GM19397 (cell line): ENCODE results near the gene MDM1.
A peak's percentile ranks its signal among the peaks of the same experiment; 100 is the strongest.

Experiments used
- ATAC-seq: cut with Tn5 transposase; IDR thresholded peaks from one replicate; pipeline ENCODE4 v1.9.1; 2021; ENCODE audit warnings: mild to moderate bottlenecking, moderate library complexity; ENCODE audit not compliant: unreplicated experiment

MDM1 gene

DNA sequence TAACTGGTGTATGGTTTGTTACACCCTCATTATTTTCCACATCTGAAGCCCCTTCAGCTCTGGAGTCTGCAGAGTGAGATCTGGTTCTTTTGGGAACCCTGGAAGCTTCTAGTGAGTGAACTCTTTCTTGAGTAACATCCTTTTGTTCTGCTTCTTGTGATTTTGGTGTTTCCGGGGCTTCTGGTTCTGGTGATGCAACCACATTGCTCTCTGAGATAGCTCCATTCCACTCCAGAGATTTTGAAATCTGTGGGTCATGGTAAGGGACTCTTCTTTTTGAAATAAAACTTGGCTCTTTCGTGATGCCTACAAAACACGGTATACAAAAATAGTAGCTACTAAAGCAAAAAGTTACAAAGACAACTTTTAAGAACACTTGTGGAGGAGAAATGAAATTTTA, 5.4 kb downstream of the MDM1 start:
- no peak for ATAC-seq

- ATAC-seq = no peak
Measured at GRCh38 chr12:68325966-68326365, 6.2 kb downstream of the MDM1 start.

- no peak for ATAC-seq
Measured at GRCh38 chr12:68324531-68324930, 7.6 kb downstream of the MDM1 start.

- ATAC-seq = no peak
Measured at GRCh38 chr12:68321140-68321539, 11.0 kb downstream of the MDM1 start.

DNA sequence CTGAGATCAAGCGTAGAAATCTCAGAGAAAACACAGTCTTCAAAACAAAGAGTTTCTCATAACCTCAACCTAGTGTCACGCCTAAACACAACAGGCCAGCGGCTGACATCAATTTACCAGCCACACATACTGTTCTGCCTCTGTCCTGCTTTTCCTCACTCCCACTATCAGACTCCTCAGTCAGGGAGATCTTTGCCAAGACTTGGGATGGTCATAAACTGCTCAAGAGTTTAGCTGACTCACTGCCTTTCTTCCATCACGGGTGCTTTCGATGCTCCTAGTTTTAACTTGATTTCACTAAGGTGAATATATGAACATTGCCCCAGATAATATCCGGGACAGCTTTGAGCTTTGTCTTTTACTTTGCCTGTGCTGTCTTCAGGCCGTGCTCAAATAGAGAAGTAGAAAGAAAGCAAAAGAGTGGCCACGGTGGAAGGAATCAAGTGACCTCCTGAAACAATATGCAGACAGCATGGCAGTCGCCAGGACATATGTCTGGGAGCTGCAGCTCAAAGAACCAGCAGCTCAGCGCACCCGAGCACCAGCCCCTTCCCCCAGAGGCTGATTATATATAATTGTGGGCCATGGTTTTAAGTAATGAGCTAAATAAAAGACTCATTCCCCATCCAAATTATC, 12.1 kb downstream of the MDM1 start:
- no peak for ATAC-seq

DNA sequence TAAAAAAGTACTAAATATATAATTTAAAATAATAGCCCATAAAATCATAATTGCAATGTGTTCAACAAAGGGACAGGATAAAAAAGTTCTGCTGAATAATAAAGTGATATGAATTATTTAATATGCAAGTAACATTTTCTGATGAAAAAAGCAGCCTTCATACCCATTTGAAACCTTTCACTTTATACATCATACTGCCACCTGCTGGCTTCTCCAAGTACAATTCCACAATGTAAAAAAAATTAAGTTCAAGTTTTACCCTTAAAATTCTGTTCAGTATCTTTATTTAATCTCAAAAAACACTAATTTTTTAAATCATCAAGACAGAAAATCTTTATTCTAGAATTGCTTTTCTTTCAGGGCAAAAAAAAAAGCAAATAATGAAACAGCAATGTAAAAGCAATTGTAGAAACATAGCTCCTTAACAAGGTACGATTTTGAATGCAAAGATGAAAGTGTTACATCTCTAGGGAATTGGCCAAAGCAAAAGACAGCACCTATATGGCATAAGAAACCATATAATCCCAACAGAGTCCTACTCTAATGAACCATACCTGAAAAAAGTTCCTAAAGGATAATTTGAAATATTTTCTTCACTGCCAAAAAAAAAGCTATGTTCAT, 15.0 kb downstream of the MDM1 start:
- no peak for ATAC-seq

GRCh38 chr12:68310370-68310769, 21.8 kb downstream of the MDM1 start:
- no peak for ATAC-seq

- ATAC-seq = no peak
Measured at GRCh38 chr12:68306564-68306963, 25.6 kb downstream of the MDM1 start.

DNA sequence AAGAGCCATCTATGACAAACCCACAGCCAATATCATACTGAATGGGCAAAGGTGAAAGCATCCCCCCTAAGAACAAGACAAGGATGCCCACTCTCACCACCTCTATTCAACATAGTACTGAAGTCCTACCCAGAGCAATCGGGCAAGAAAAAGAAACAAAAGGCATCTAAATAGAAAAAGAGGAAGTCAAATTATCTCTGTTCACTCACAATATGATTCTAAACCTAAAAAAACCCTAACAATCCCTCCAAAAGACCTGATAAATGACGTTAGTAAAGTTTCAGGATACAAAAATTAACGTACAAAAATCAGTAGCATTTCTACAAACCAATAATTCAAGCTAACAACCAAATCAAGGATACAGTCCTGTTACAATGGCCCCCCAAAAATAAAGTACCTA, 26.9 kb downstream of the MDM1 start:
- no peak for ATAC-seq

DNA sequence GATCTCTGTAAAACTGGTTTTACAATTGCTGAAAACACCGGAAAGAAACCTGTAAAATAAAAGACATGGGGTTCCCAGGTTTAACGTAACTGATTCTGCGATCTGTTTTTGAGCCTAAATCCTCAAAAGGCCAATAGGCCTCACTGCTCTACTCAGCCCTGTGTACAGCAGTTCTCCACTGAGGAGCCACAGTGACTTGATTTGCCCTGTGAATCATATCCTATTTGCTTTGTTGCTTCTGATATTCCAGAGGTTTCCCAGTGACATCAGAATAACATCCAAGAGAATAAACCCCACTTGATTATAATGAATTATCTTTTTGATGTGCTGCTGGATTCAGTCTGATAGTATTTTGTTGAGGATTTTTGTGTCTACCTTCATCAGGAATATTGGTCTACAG, 27.5 kb downstream of the MDM1 start:
- ATAC-seq = no peak

DNA sequence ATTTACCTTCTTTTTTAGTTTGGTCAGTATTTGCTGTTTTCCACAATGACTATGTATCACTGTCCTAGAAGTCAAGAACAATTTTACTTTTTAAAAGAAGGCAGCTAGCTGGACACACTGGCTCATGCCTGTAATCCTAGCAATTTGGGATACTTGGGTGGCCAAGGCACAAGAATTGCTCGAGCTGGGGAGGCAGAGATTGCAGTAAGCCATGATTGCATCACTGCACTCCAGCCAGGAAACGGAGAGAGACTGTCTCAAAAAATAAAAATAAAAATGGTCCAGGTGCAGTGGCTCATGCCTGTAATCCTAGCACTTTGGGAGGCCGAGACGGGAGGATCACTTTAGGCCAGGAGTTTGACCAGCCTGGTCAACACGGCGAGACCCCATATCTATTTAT, 28.3 kb downstream of the MDM1 start:
- no peak for ATAC-seq

- no peak for ATAC-seq
Measured at GRCh38 chr12:68297929-68298328, 34.2 kb downstream of the MDM1 start.

GRCh38 chr12:68294251-68294650, 37.9 kb downstream of the MDM1 start:
- no peak for ATAC-seq

GRCh38 chr12:68293347-68293746, 38.8 kb downstream of the MDM1 start:
- ATAC-seq = no peak

DNA sequence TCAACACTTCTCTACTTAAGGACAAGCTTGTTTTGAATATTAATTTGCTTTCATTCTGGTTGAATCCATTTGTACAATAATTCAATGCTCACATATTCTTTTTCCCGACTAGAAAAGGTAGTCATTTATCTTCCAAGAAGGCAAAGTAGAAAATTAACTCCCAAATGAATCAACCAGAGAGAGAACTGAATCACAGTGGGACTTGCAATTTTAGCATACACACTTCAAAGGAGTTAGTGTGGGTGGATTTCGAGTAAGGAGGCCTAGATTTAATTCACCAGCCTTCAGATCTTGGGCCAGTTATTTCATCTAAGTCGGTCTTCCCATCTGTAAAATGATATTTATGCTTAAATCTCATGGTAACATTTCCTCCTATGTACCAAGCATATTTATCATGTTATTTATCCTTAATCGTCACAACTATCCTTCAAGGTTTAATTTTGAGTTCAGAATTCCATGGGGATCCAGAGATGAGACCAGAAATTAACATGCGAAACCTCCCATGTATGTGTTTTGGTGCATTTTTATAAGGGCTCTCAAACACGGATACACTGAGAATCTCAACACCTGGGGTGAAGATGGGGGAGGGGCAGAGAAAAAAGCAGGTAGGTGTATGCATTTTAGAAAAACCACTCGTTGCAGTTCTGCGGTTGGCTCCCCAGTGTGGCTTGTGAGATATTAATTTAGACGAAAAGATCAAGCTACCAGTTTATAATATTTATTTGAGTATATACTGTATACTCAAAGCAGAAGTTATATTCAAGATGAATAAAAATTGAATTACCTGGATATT, 39.8 kb downstream of the MDM1 start:
- ATAC-seq = no peak

- ATAC-seq = no peak
Measured at GRCh38 chr12:68291396-68292036, 40.6 kb downstream of the MDM1 start.

GRCh38 chr12:68290126-68290525, 42.0 kb downstream of the MDM1 start:
- ATAC-seq = peak; percentile 91

DNA sequence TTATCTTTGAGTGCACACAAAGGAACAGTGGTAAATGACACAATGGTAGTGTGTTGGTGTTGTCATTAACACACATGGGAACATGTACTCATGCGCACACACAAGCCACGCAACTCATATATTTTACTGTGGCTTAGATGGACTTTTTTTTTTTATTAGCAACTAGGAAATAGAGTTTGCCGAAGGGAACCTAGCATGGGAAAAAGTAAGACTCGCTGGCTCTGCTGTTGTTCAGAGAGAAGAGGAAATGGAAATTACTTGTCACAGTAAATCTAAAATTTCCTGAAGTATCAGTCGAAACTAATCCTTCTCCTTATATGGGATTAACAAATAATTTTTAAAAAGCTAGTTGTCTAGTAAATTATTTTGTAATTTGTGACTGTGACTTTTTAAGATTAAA, 45.1 kb downstream of the MDM1 start:
- ATAC-seq = no peak

- no peak for ATAC-seq
Measured at GRCh38 chr12:68286396-68286795, 45.8 kb downstream of the MDM1 start.

DNA sequence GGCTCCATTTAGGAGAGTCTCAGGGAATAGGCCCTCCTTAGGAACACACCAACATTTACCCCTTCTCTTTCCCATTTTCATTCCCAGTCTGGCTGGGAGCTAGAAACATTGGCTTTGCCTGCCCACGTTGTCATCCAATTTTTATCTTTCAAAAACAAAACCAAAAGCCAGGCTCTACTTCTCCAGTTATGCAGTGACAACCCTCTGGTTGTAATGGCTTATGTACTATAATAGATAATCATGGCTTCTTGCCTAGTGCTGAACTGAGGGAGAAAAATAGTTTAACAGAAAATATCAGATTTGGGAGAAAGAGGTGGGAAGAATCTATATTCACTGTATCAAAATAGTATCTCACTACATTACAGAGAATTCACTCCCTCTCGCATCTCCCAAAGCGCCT, 46.6 kb downstream of the MDM1 start:
- no peak for ATAC-seq

GRCh38 chr12:68281322-68282077, 50.7 kb downstream of the MDM1 start:
- ATAC-seq = no peak
